Skeletal muscle tissue (tissue), 4 donors: Measurements from ENCODE around the gene ATE1. TPM values are rescaled to one million over a fixed set of nuclear protein-coding genes. Genes with fewer than 3 reads are reported as not detected.

Experiments
- H3K27ac ChIP-seq: one replicate; pipeline ENCODE4 v1.7.0; 2013; ENCODE audit warnings: mild to moderate bottlenecking, low read depth, low read length, inconsistent platforms
- H3K27me3 ChIP-seq, 3 donors: one replicate each; pipeline ENCODE4 v1.7.0; 2013; ENCODE audit warnings: low read length in 3 of 3; ENCODE audit not compliant: control insufficient read depth in 3 of 3, insufficient read depth in 3 of 3
- H3K36me3 ChIP-seq, 3 donors: one replicate each; pipeline ENCODE4 v1.7.0; 2013; ENCODE audit warnings: low read length in 3 of 3; ENCODE audit not compliant: control insufficient read depth in 3 of 3, insufficient read depth in 3 of 3
- H3K4me1 ChIP-seq, 3 donors: one replicate each; pipeline ENCODE4 v1.7.0; 2013; ENCODE audit warnings: low read length in 3 of 3, mild to moderate bottlenecking in 3 of 3; ENCODE audit not compliant: control insufficient read depth in 3 of 3, insufficient read depth in 3 of 3
- H3K4me3 ChIP-seq, 3 donors: one replicate each; pipeline ENCODE4 v1.7.0; 2013; ENCODE audit warnings: low read length in 3 of 3
- H3K9ac ChIP-seq, 3 donors: one replicate each; pipeline ENCODE4 v1.7.0; 2013; ENCODE audit warnings: low read length in 3 of 3, mild to moderate bottlenecking in 3 of 3, moderate library complexity in 2 of 3, low read depth in 1 of 3
- H3K9me3 ChIP-seq, 3 donors: one replicate each; pipeline ENCODE4 v1.7.0; 2013; ENCODE audit warnings: low read length in 3 of 3; ENCODE audit not compliant: control insufficient read depth in 3 of 3
- total RNA-seq: library from RNA; depleted of rRNA; stranded (reverse); fragments of >200 nt; gene quantifications from one replicate; pipeline ENCODE4 v1.2.3, GENCODE V29; 2014
- donor health status: Osteomylitis.

ATE1 gene
- total RNA-seq, 1 donor from 2014 or later, result 30.3 TPM

- Histone ChIP-seq H3K4me3 (no peak overlapping the region), H3K9ac (no peak overlapping the region), H3K4me1 (no peaks in the 10 kb centered on the region), H3K27me3 (no peaks in the 10 kb centered on the region), H3K9me3 (no peaks in the 10 kb centered on the region), H3K27ac (no peak overlapping the region), H3K36me3 (peaks cover 0 to 20% (median 9%) of the 10 kb centered on the region in 3 donors)
Measured at GRCh38 chr10:121788115-121788514, 139.7 kb downstream of the ATE1 start.

GRCh38 chr10:121787169-121787568, 140.7 kb downstream of the ATE1 start:
- H3K27ac ChIP-seq, result no peak overlapping the region
- H3K36me3 ChIP-seq, result peaks cover 0 to 20% (median 9%) of the 10 kb centered on the region in 3 donors
- no peaks in the 10 kb centered on the region for H3K4me1 ChIP-seq
- no peaks in the 10 kb centered on the region for H3K27me3 ChIP-seq
- H3K9ac ChIP-seq, result no peak overlapping the region
- no peaks in the 10 kb centered on the region for H3K9me3 ChIP-seq
- H3K4me3 ChIP-seq, result no peak overlapping the region

GRCh38 chr10:121783782-121784372, 144.0 kb downstream of the ATE1 start:
- H3K9ac ChIP-seq, result no peak overlapping the region
- no peaks in the 10 kb centered on the region for H3K9me3 ChIP-seq
- H3K27ac ChIP-seq, result no peak overlapping the region
- no peaks in the 10 kb centered on the region for H3K27me3 ChIP-seq
- H3K4me1 ChIP-seq, result no peaks in the 10 kb centered on the region
- no peak overlapping the region for H3K4me3 ChIP-seq
- peaks cover 0 to 11% (median 0%) of the 10 kb centered on the region in 3 donors for H3K36me3 ChIP-seq

- no peaks in the 10 kb centered on the region for H3K27me3 ChIP-seq
- H3K9me3 ChIP-seq, result no peaks in the 10 kb centered on the region
- no peak overlapping the region for H3K9ac ChIP-seq
- H3K4me1 ChIP-seq, result no peaks in the 10 kb centered on the region
- H3K36me3 ChIP-seq, result peaks cover 0 to 5% (median 0%) of the 10 kb centered on the region in 3 donors
- no peak overlapping the region for H3K4me3 ChIP-seq
- H3K27ac ChIP-seq, result no peak overlapping the region
Measured at GRCh38 chr10:121781101-121781500, 146.7 kb downstream of the ATE1 start.

- no peaks in the 10 kb centered on the region for H3K36me3 ChIP-seq
- peaks cover 0 to 3% (median 0%) of the 10 kb centered on the region in 3 donors for H3K4me1 ChIP-seq
- H3K9ac ChIP-seq, result no peak overlapping the region
- H3K4me3 ChIP-seq, result no peak overlapping the region
- no peaks in the 10 kb centered on the region for H3K27me3 ChIP-seq
- no peak overlapping the region for H3K27ac ChIP-seq
- H3K9me3 ChIP-seq, result no peaks in the 10 kb centered on the region
Measured at GRCh38 chr10:121774813-121775212, 153.0 kb downstream of the ATE1 start.

- Histone ChIP-seq H3K4me1 (peaks cover 0 to 3% (median 0%) of the 10 kb centered on the region in 3 donors), H3K4me3 (no peak overlapping the region), H3K27ac (no peak overlapping the region)
Measured at GRCh38 chr10:121774404-121774803, 153.4 kb downstream of the ATE1 start.

GRCh38 chr10:121772884-121773283, 154.9 kb downstream of the ATE1 start:
- Histone ChIP-seq H3K4me1 (peaks cover 0 to 3% (median 0%) of the 10 kb centered on the region in 3 donors), H3K36me3 (no peaks in the 10 kb centered on the region), H3K4me3 (no peak overlapping the region), H3K27me3 (no peaks in the 10 kb centered on the region), H3K27ac (no peak overlapping the region), H3K9me3 (no peaks in the 10 kb centered on the region), H3K9ac (no peak overlapping the region)

More at GRCh38 chr10:121774404-121774803, 153.4 kb downstream of the ATE1 start:
- no peaks in the 10 kb centered on the region for H3K27me3 ChIP-seq
- no peak overlapping the region for H3K9ac ChIP-seq
- no peaks in the 10 kb centered on the region for H3K36me3 ChIP-seq
- H3K9me3 ChIP-seq, result no peaks in the 10 kb centered on the region

- Histone ChIP-seq H3K4me3 (no peak overlapping the region), H3K9me3 (peaks cover 0 to 3% (median 0%) of the 10 kb centered on the region in 3 donors), H3K9ac (no peak overlapping the region), H3K4me1 (peaks cover 0 to 3% (median 0%) of the 10 kb centered on the region in 3 donors), H3K27me3 (no peaks in the 10 kb centered on the region), H3K36me3 (no peaks in the 10 kb centered on the region), H3K27ac (no peak overlapping the region)
Measured at GRCh38 chr10:121772406-121772805, 155.4 kb downstream of the ATE1 start.

GRCh38 chr10:121771966-121772365, 155.9 kb downstream of the ATE1 start:
- Histone ChIP-seq H3K4me3 (no peak overlapping the region), H3K36me3 (no peaks in the 10 kb centered on the region), H3K27ac (no peak overlapping the region), H3K27me3 (no peaks in the 10 kb centered on the region), H3K9ac (no peak overlapping the region), H3K4me1 (peaks cover 0 to 3% (median 0%) of the 10 kb centered on the region in 3 donors), H3K9me3 (peaks cover 0 to 4% (median 0%) of the 10 kb centered on the region in 3 donors)

- Histone ChIP-seq H3K9ac (no peak overlapping the region), H3K27ac (no peak overlapping the region), H3K27me3 (no peaks in the 10 kb centered on the region), H3K4me1 (no peaks in the 10 kb centered on the region), H3K9me3 (peaks cover 0 to 4% (median 0%) of the 10 kb centered on the region in 3 donors), H3K4me3 (no peak overlapping the region), H3K36me3 (no peaks in the 10 kb centered on the region)
Measured at GRCh38 chr10:121766426-121766825, 161.4 kb downstream of the ATE1 start.
